Fibroblast of lung (primary cell): Measurements from ENCODE around the gene UBE3D. TPM values are rescaled to one million over a fixed set of nuclear protein-coding genes. Genes with fewer than 3 reads are reported as not detected.
"Not testable (repeated sequence)": the region's sequence is repeated elsewhere in the genome, so short reads cannot be mapped to it uniquely, and the experiment has no call there.

Source experiments
- DNase-seq, 2 donors: peaks; one replicate each; pipeline versions ENCODE4 v3.0.0 to v3.0.0-alpha.2; 2010; ENCODE audit warnings: low read depth in 2 of 2
- H2AFZ ChIP-seq: 2 replicates; pipeline ENCODE4 v1.5.1; 2012; ENCODE audit warnings: low read length, control low read depth, inconsistent platforms
- H3K27ac ChIP-seq: 2 replicates; pipeline ENCODE4 v1.5.1; 2011; ENCODE audit warnings: low read length, control low read depth; ENCODE audit not compliant: insufficient read depth
- H3K27me3 ChIP-seq: 2 replicates; pipeline ENCODE4 v1.5.1; 2011; ENCODE audit warnings: mild to moderate bottlenecking, low read length; ENCODE audit not compliant: control insufficient read depth, insufficient read depth
- H3K36me3 ChIP-seq: 2 replicates; pipeline ENCODE4 v1.5.1; 2011; ENCODE audit warnings: low read length; ENCODE audit not compliant: control insufficient read depth, insufficient read depth
- H3K4me1 ChIP-seq: 2 replicates; pipeline ENCODE4 v1.5.1; 2011; ENCODE audit warnings: low read length; ENCODE audit not compliant: control insufficient read depth, insufficient read depth; ENCODE audit errors: extremely low read depth
- H3K4me2 ChIP-seq: 2 replicates; pipeline ENCODE4 v1.5.1; 2011; ENCODE audit warnings: low read length, control low read depth; ENCODE audit not compliant: insufficient read depth; ENCODE audit errors: extremely low read depth
- H3K4me3 ChIP-seq, 4 experiments: fragments of 200-600 bp in 1 of 4; sonication (generic) in 1 of 4; replicated peaks in 1 of 4; 2 replicates each; pipeline ENCODE4 v1.5.1; 2011 to 2016; ENCODE audit warnings: low read length in 4 of 4, low read depth in 3 of 4, mild to moderate bottlenecking in 3 of 4, control low read depth in 2 of 4, inconsistent platforms in 1 of 4, mixed read lengths in 1 of 4; ENCODE audit not compliant: insufficient read depth in 1 of 4; ENCODE audit errors: control extremely low read depth in 1 of 4
- H3K79me2 ChIP-seq: 2 replicates; pipeline ENCODE4 v1.5.1; 2012; ENCODE audit warnings: mild to moderate bottlenecking, low read length, inconsistent platforms; ENCODE audit not compliant: control insufficient read depth, insufficient read depth
- H3K9ac ChIP-seq: 2 replicates; pipeline ENCODE4 v1.5.1; 2011; ENCODE audit warnings: mild to moderate bottlenecking, low read length, control low read depth; ENCODE audit not compliant: insufficient read depth
- H3K9me3 ChIP-seq: 2 replicates; pipeline ENCODE4 v1.5.1; 2012; ENCODE audit warnings: low read depth, low read length; ENCODE audit not compliant: control insufficient read depth, insufficient read depth
- H4K20me1 ChIP-seq: 2 replicates; pipeline ENCODE4 v1.5.1; 2011; ENCODE audit warnings: low read length; ENCODE audit not compliant: control insufficient read depth, insufficient read depth; ENCODE audit errors: extremely low read depth
- CTCF ChIP-seq, 2 donors: IDR thresholded peaks in 1 of 2; conservative IDR thresholded peaks in 1 of 2; 1 replicate in 1 of 2; 2 replicates in 1 of 2; pipeline ENCODE4 v1.5.1; 2011 to 2012; ENCODE audit warnings: low read length in 2 of 2, control low read depth in 1 of 2, inconsistent platforms in 1 of 2, low read depth in 1 of 2, mild to moderate bottlenecking in 1 of 2
- EZH2 ChIP-seq: IDR thresholded peaks from 2 replicates; pipeline ENCODE4 v1.5.1; 2012; ENCODE audit warnings: low read length, control low read depth, mild to moderate bottlenecking; ENCODE audit errors: missing control alignments
- polyA plus RNA-seq, 2 donors: library from polyadenylated mRNA; depleted of rRNA in 1 of 2; stranded (reverse) in 1 of 2; unstranded in 1 of 2; fragments of >200 nt; gene quantifications; 2 replicates each; pipeline ENCODE4 v1.2.1, GENCODE V29; 2011 to 2012; ENCODE audit warnings: missing spikeins in 1 of 2
- total RNA-seq: library from RNA; depleted of rRNA; stranded (reverse); fragments of >200 nt; gene quantifications from 2 replicates; pipeline ENCODE4 v1.2.1, GENCODE V29; 2014

Gene UBE3D
- total and polyA plus RNA-seq, 2 donors (not counting 1 experiment from before 2014, with no cell fraction given), result 2.8 to 5.6 TPM

GRCh38 chr6:83038246-83038645 is 27.4 kb downstream of the UBE3D start:
- no peak overlapping the region for H3K27ac ChIP-seq
- no peaks in the 10 kb centered on the region for H3K27me3 ChIP-seq
- no peak overlapping the region for H3K4me3 ChIP-seq
- H3K4me2 ChIP-seq, result no peak overlapping the region
- H3K36me3 ChIP-seq, result no peaks in the 10 kb centered on the region
- peak in 1 of 2 donors; percentile 4 for DNase-seq
- no peaks in the 10 kb centered on the region for H4K20me1 ChIP-seq
- H3K9ac ChIP-seq, result no peak overlapping the region
- no peaks in the 10 kb centered on the region for H3K4me1 ChIP-seq
- H3K79me2 ChIP-seq, result no peaks in the 10 kb centered on the region
- TF ChIP-seq EZH2, result no peak
- TF ChIP-seq CTCF (conservative IDR thresholded peaks at IDR 0.05 in 1 of 2, IDR thresholded peaks at IDR 0.05 in 1 of 2; ENCODE audit: low read depth in 1 of 2, low read length in 2 of 2), result no peak
- no peak overlapping the region for H2AFZ ChIP-seq
- H3K9me3 ChIP-seq, result no peaks in the 10 kb centered on the region

- Histone ChIP-seq H4K20me1 (no peaks in the 10 kb centered on the region), H3K4me2 (no peak overlapping the region), H3K4me3 (no peak overlapping the region), H3K79me2 (no peaks in the 10 kb centered on the region), H3K36me3 (no peaks in the 10 kb centered on the region), H3K4me1 (no peaks in the 10 kb centered on the region), H3K9me3 (no peaks in the 10 kb centered on the region), H3K9ac (no peak overlapping the region), H3K27me3 (no peaks in the 10 kb centered on the region), H3K27ac (no peak overlapping the region), H2AFZ (no peak overlapping the region)
- TF ChIP-seq EZH2 (no peak), CTCF (conservative IDR thresholded peaks at IDR 0.05 in 1 of 2, IDR thresholded peaks at IDR 0.05 in 1 of 2; ENCODE audit: low read depth in 1 of 2, low read length in 2 of 2) (no peak)
- DNase-seq, result no peak
Measured at GRCh38 chr6:83031689-83032088, 34.0 kb downstream of the UBE3D start.

- DNase-seq, result no peak
- no peak for TF ChIP-seq EZH2
- no peak for TF ChIP-seq CTCF (conservative IDR thresholded peaks at IDR 0.05 in 1 of 2, IDR thresholded peaks at IDR 0.05 in 1 of 2; ENCODE audit: low read depth in 1 of 2, low read length in 2 of 2)
- Histone ChIP-seq H3K27ac (no peak overlapping the region), H3K79me2 (no peaks in the 10 kb centered on the region), H3K4me2 (no peak overlapping the region), H3K9me3 (no peaks in the 10 kb centered on the region), H3K9ac (no peak overlapping the region), H3K4me1 (no peaks in the 10 kb centered on the region), H2AFZ (no peak overlapping the region), H4K20me1 (no peaks in the 10 kb centered on the region), H3K36me3 (no peaks in the 10 kb centered on the region), H3K4me3 (no peak overlapping the region), H3K27me3 (no peaks in the 10 kb centered on the region)
Measured at GRCh38 chr6:83019741-83020140, 45.9 kb downstream of the UBE3D start.

GRCh38 chr6:83011131-83011530 is 54.5 kb downstream of the UBE3D start:
- not testable (repeated sequence) for H3K9me3 ChIP-seq, H3K79me2 ChIP-seq, H3K27me3 ChIP-seq, H4K20me1 ChIP-seq, H2AFZ ChIP-seq, H3K4me1 ChIP-seq, H3K36me3 ChIP-seq, H3K4me2 ChIP-seq, H3K27ac ChIP-seq, H3K4me3 ChIP-seq, H3K9ac ChIP-seq, DNase-seq
